MM.1S (cell line): ENCODE results near the gene MLC1.

Experiments used
- CTCF ChIP-seq: fragments of 300-600 bp; sonication (generic); IDR thresholded peaks from 2 replicates; pipeline ENCODE4 v1.5.1; 2016; ENCODE audit warnings: antibody characterized with exemption, low read length, mixed read lengths
- EZH2phosphoT487 ChIP-seq: fragments of 300-600 bp; sonication (generic); IDR thresholded peaks from 2 replicates; pipeline ENCODE4 v1.6.1; 2018; ENCODE audit warnings: antibody characterized with exemption, low read length

GRCh38 chr22:50010676-50011446 lies 74.4 kb downstream of the MLC1 start:
- TF ChIP-seq CTCF (no peak), EZH2phosphoT487 (no peak)
